Measurements from ENCODE around the gene WNT6. TPM values are rescaled to one million over a fixed set of nuclear protein-coding genes. Genes with fewer than 3 reads are reported as not detected.
A peak's percentile ranks its signal among the peaks of the same experiment; 100 is the strongest.

WNT6 gene
- total and polyA plus RNA-seq, 4 donors, result 0.08 to 0.54 (median 0.28) TPM

GRCh38 chr2:218891275-218892135 lies 31.9 kb downstream of the WNT6 start:
- Histone ChIP-seq H3K9ac (ENCODE audit: insufficient read depth in 1 of 2, low read length in 2 of 2) (no peak overlapping the region), H3K4me3 (no peak overlapping the region), H3K4me1 (ENCODE audit: control insufficient read depth in 5 of 5, insufficient read depth in 5 of 5, low read length in 5 of 5) (peaks cover 0 to 13% (median 2%) of the 10 kb centered on the region in 5 donors), H3K27ac (ENCODE audit: low read depth in 1 of 2, low read length in 1 of 2) (no peak overlapping the region), H3K27me3 (ENCODE audit: control insufficient read depth in 3 of 3, insufficient read depth in 3 of 3, low read length in 2 of 3) (peaks cover 4 to 74% (median 51%) of the 10 kb centered on the region in 3 donors), H3K36me3 (ENCODE audit: control insufficient read depth in 4 of 4, insufficient read depth in 4 of 4, low read length in 4 of 4) (no peaks in the 10 kb centered on the region), H3K9me3 (ENCODE audit: control insufficient read depth in 4 of 4, insufficient read depth in 3 of 4, low read length in 3 of 4) (no peaks in the 10 kb centered on the region)
- DNase-seq (no peak), ATAC-seq (ENCODE audit: insufficient read depth, low FRiP score) (no peak)
- 62 to 75% methylated on average over 19 of the region's 19 CpGs for WGBS, 2 donors
- no peak for TF ChIP-seq CTCF (IDR thresholded peaks at IDR 0.05; ENCODE audit: control extremely low read depth, extremely low read depth)

GRCh38 chr2:218892693-218893348 lies 33.2 kb downstream of the WNT6 start:
- WGBS, 2 donors, result 0 to 1% methylated on average over 67 to 72 of the region's 72 CpGs
- ATAC-seq (ENCODE audit: insufficient read depth, low FRiP score), result peak; percentile 82
- Histone ChIP-seq H3K9me3 (ENCODE audit: control insufficient read depth in 4 of 4, insufficient read depth in 3 of 4, low read length in 3 of 4) (no peaks in the 10 kb centered on the region), H3K36me3 (ENCODE audit: control insufficient read depth in 4 of 4, insufficient read depth in 4 of 4, low read length in 4 of 4) (no peaks in the 10 kb centered on the region), H3K4me3 (no peak overlapping the region), H3K9ac (ENCODE audit: insufficient read depth in 1 of 2, low read length in 2 of 2) (no peak overlapping the region), H3K27me3 (ENCODE audit: control insufficient read depth in 3 of 3, insufficient read depth in 3 of 3, low read length in 2 of 3) (peaks cover 4 to 88% (median 58%) of the 10 kb centered on the region in 3 donors), H3K4me1 (ENCODE audit: control insufficient read depth in 5 of 5, insufficient read depth in 5 of 5, low read length in 5 of 5) (peaks cover 0 to 20% (median 4%) of the 10 kb centered on the region in 5 donors), H3K27ac (ENCODE audit: low read depth in 1 of 2, low read length in 1 of 2) (no peak overlapping the region)
- DNase-seq, result peak; percentile 40 to 78 (median 71)
- peak; percentile 37 for TF ChIP-seq CTCF (IDR thresholded peaks at IDR 0.05; ENCODE audit: control extremely low read depth, extremely low read depth)

GRCh38 chr2:218893349-218894150 lies 33.9 kb downstream of the WNT6 start:
- TF ChIP-seq CTCF (IDR thresholded peaks at IDR 0.05; ENCODE audit: control extremely low read depth, extremely low read depth), result no peak
- no peak for DNase-seq
- Histone ChIP-seq H3K4me3 (no peak overlapping the region), H3K36me3 (ENCODE audit: control insufficient read depth in 4 of 4, insufficient read depth in 4 of 4, low read length in 4 of 4) (no peaks in the 10 kb centered on the region), H3K9ac (ENCODE audit: insufficient read depth in 1 of 2, low read length in 2 of 2) (no peak overlapping the region), H3K4me1 (ENCODE audit: control insufficient read depth in 5 of 5, insufficient read depth in 5 of 5, low read length in 5 of 5) (peaks cover 0 to 26% (median 7%) of the 10 kb centered on the region in 5 donors), H3K27ac (ENCODE audit: low read depth in 1 of 2, low read length in 1 of 2) (no peak overlapping the region), H3K27me3 (ENCODE audit: control insufficient read depth in 3 of 3, insufficient read depth in 3 of 3, low read length in 2 of 3) (peaks cover 4 to 92% (median 62%) of the 10 kb centered on the region in 3 donors), H3K9me3 (ENCODE audit: control insufficient read depth in 4 of 4, insufficient read depth in 3 of 4, low read length in 3 of 4) (no peaks in the 10 kb centered on the region)
- WGBS, 2 donors, result 33 to 46% methylated on average over 10 of the region's 10 CpGs
- ATAC-seq (ENCODE audit: insufficient read depth, low FRiP score), result no peak
